Esophagus muscularis mucosa (tissue), 4 donors: ENCODE data around the gene NGEF. TPM values are rescaled to one million over a fixed set of nuclear protein-coding genes. Genes with fewer than 3 reads are reported as not detected.

Source experiments
- DNase-seq: peaks from one replicate; pipeline ENCODE4 v3.0.0-alpha.2; 2017; ENCODE audit errors: extremely low spot score
- H3K27ac ChIP-seq, 4 donors: fragments of 200-600 bp; sonication (generic); replicated peaks in 1 of 4; 1 replicate in 3 of 4; 2 replicates in 1 of 4; pipeline ENCODE4 v1.5.1; 2016 to 2019; ENCODE audit warnings: mild to moderate bottlenecking in 1 of 4
- H3K27me3 ChIP-seq, 4 donors: fragments of 200-600 bp; sonication (generic); one replicate each; pipeline versions ENCODE4 v1.5.1 to v1.6.0; 2016 to 2019
- H3K36me3 ChIP-seq, 4 donors: fragments of 200-600 bp; sonication (generic); one replicate each; pipeline ENCODE4 v1.5.1; 2016 to 2019
- H3K4me1 ChIP-seq, 4 donors: fragments of 200-600 bp; sonication (generic); one replicate each; pipeline ENCODE4 v1.5.1; 2016 to 2019
- H3K4me3 ChIP-seq, 4 donors: fragments of 200-600 bp; sonication (generic); 1 replicate in 2 of 4; 2 replicates in 2 of 4; pipeline ENCODE4 v1.5.1; 2016 to 2019; ENCODE audit warnings: mild to moderate bottlenecking in 4 of 4, moderate library complexity in 1 of 4
- H3K9me3 ChIP-seq, 4 donors: fragments of 200-600 bp; sonication (generic); 1 replicate in 3 of 4; 2 replicates in 1 of 4; pipeline ENCODE4 v1.5.1; 2016 to 2019
- EP300 ChIP-seq: sonication (generic); formaldehyde crosslinking; IDR thresholded peaks from one replicate; pipeline ENCODE4 v1.6.1; 2017; ENCODE audit warnings: antibody characterized with exemption
- POLR2A ChIP-seq: fragments of 450-650 bp; IDR thresholded peaks from one replicate; pipeline ENCODE4 v1.6.1; 2017; ENCODE audit warnings: antibody characterized with exemption, moderate library complexity, mild to moderate bottlenecking, low read depth
- POLR2AphosphoS5 ChIP-seq, 2 donors: sonication (generic); formaldehyde crosslinking; IDR thresholded peaks; one replicate each; pipeline ENCODE4 v1.6.1; 2017; ENCODE audit warnings: antibody characterized with exemption in 2 of 2
- WGBS: methylation state at CpG from one replicate; pipeline ENCODE4 v1.1.5; 2018; 5-methylcytosine and 5-hydroxymethylcytosine counted together
- intact Hi-C: fragments of 100-400 bp; cut with DNase I; formaldehyde crosslinking; loops from one replicate; pipeline ENCODE4 v1.15.1; 2023
- total RNA-seq, 4 donors: library from RNA; depleted of rRNA; stranded (reverse); fragments of >200 nt; gene quantifications; one replicate each; pipeline versions ENCODE4 v1.1.0 to v1.2.1, GENCODE V29; 2016
- TF ChIP-seq, protein P1 (sequence below), 3 experiments: fragments of 200-600 bp in 2 of 3; fragments of 450-650 bp in 1 of 3; sonication (generic) in 2 of 3; IDR thresholded peaks; one replicate each; pipeline ENCODE4 v1.5.1; 2017 to 2019; ENCODE audit warnings: antibody characterized with exemption in 3 of 3, mild to moderate bottlenecking in 2 of 3, moderate library complexity in 1 of 3

NGEF gene
- total RNA-seq, 4 donors from 2014 or later: 0.33 to 0.98 (median 0.52) TPM; not detected in 1

DNA sequence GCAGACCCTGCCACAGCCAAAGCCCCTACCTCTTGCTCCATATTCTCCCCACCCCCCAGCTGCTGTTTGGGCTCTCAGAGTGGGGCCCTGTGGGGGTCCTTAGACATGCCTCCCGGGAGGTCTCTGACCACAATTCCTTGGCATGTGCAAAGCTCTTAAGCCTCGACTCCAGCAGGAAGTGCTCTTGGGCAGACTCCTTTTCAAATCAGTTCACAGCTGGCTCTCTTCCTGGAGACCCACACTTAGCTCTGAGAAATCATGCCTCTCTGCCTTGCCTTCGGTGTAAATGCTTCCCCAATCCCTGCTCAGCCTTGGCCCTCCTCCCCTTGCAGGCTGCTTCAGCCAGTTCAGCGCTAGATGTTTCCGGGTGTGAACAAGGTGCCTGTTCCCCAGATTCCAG is 46.9 kb downstream of the NGEF start:
- Histone ChIP-seq H3K9me3 (peaks cover 0 to 21% (median 9%) of the 10 kb centered on the region in 4 donors), H3K27me3 (peaks cover 0 to 11% (median 0%) of the 10 kb centered on the region in 4 donors), H3K4me3 (no peak overlapping the region), H3K36me3 (no peaks in the 10 kb centered on the region), H3K4me1 (no peaks in the 10 kb centered on the region), H3K27ac (no peak overlapping the region)
- intact Hi-C loops: no loop called here
- TF ChIP-seq POLR2A (no peak), EP300 (no peak), POLR2AphosphoS5 (IDR thresholded peaks at IDR 0.05) (no peak)
- TF ChIP-seq, protein P1, sequence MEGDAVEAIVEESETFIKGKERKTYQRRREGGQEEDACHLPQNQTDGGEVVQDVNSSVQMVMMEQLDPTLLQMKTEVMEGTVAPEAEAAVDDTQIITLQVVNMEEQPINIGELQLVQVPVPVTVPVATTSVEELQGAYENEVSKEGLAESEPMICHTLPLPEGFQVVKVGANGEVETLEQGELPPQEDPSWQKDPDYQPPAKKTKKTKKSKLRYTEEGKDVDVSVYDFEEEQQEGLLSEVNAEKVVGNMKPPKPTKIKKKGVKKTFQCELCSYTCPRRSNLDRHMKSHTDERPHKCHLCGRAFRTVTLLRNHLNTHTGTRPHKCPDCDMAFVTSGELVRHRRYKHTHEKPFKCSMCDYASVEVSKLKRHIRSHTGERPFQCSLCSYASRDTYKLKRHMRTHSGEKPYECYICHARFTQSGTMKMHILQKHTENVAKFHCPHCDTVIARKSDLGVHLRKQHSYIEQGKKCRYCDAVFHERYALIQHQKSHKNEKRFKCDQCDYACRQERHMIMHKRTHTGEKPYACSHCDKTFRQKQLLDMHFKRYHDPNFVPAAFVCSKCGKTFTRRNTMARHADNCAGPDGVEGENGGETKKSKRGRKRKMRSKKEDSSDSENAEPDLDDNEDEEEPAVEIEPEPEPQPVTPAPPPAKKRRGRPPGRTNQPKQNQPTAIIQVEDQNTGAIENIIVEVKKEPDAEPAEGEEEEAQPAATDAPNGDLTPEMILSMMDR (IDR thresholded peaks at IDR 0.05): no peak
- no peak for DNase-seq
- 68% methylated on average over 4 of the region's 5 CpGs for WGBS

DNA sequence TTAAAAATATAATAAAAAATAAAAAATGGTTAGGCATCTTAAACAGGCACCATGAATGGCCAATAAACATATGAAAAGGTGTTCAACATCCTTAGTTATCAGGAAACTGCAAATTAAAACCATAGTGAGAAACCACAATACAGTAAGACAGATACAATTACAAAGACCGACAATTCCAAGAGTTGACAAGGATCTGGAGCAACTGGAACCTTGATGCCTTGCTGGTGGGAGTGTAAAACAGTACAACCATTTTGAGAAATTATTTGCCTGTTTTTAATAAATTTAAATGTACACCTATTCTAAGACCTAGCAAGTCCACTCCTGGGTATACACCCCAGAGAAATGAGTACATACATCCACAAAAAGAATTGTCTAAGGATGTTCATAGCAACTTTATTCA is 49.1 kb downstream of the NGEF start:
- H3K36me3 ChIP-seq: no peaks in the 10 kb centered on the region
- no peak overlapping the region for H3K27ac ChIP-seq
- WGBS: 95% methylated on average over 1 of the region's 1 CpG
- peaks cover 0 to 25% (median 9%) of the 10 kb centered on the region in 4 donors for H3K9me3 ChIP-seq
- no peaks in the 10 kb centered on the region for H3K4me1 ChIP-seq
- intact Hi-C loops: no loop called here
- TF ChIP-seq POLR2AphosphoS5 (IDR thresholded peaks at IDR 0.05): no peak
- no peak for TF ChIP-seq EP300
- TF ChIP-seq, protein P1 (IDR thresholded peaks at IDR 0.05): no peak
- no peak for TF ChIP-seq POLR2A
- H3K27me3 ChIP-seq: peaks cover 0 to 9% (median 0%) of the 10 kb centered on the region in 4 donors
- H3K4me3 ChIP-seq: no peak overlapping the region
- no peak for DNase-seq

DNA sequence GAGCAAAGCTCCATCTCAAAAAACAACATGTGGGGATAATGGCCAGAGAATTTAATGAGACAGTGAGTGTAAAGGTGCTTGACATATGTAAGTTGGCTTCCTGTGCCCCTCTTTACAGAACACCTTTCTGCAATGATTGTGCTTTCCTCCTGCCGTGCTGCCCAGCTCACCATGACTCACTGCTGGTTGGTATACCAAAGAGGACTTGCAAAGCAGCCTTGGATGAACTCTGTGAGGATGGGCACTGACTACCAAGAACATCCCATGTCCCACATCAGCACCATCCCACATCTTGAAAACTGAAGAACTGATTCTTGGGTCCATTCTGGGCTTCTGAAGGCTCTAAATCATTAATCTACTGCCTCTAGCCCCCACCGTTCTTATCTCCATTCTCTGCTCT is 52.2 kb downstream of the NGEF start:
- Histone ChIP-seq H3K27ac (no peak overlapping the region), H3K27me3 (peaks cover 0 to 9% (median 0%) of the 10 kb centered on the region in 4 donors), H3K9me3 (peaks cover 0 to 24% (median 9%) of the 10 kb centered on the region in 4 donors), H3K4me3 (no peak overlapping the region), H3K36me3 (no peaks in the 10 kb centered on the region), H3K4me1 (no peaks in the 10 kb centered on the region)
- no peak for DNase-seq
- WGBS: 0% methylated on average over 1 of the region's 2 CpGs
- intact Hi-C loops: no loop called here
- no peak for TF ChIP-seq EP300
- no peak for TF ChIP-seq POLR2AphosphoS5 (IDR thresholded peaks at IDR 0.05)
- no peak for TF ChIP-seq POLR2A
- TF ChIP-seq, protein P1 (IDR thresholded peaks at IDR 0.05): no peak

DNA sequence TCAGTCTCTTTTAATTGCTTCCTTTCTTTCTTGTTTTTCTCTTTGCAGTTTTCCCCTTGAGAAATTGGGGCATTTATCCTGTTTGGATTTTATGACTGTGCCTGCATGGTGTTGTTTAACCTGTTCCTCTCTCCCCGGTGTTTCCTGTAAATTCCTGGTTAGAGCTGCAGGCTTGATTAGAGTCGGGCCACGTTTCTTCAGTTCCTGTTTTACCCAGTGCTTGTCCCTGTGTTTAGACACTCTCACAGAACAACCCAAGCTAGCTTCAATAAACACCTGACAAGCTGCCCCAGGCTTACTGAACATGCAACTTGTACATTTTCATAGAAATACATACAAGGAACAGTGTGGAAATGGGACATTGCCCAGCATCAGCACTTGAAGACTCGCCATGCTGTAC is 53.9 kb downstream of the NGEF start:
- H3K36me3 ChIP-seq: no peaks in the 10 kb centered on the region
- TF ChIP-seq EP300: no peak
- H3K4me1 ChIP-seq: no peaks in the 10 kb centered on the region
- 85% methylated on average over 4 of the region's 4 CpGs for WGBS
- no peak for DNase-seq
- H3K9me3 ChIP-seq: peaks cover 0 to 19% (median 9%) of the 10 kb centered on the region in 4 donors
- peaks cover 0 to 18% (median 0%) of the 10 kb centered on the region in 4 donors for H3K27me3 ChIP-seq
- intact Hi-C loops: no loop called here
- H3K4me3 ChIP-seq: no peak overlapping the region
- no peak overlapping the region for H3K27ac ChIP-seq

DNA sequence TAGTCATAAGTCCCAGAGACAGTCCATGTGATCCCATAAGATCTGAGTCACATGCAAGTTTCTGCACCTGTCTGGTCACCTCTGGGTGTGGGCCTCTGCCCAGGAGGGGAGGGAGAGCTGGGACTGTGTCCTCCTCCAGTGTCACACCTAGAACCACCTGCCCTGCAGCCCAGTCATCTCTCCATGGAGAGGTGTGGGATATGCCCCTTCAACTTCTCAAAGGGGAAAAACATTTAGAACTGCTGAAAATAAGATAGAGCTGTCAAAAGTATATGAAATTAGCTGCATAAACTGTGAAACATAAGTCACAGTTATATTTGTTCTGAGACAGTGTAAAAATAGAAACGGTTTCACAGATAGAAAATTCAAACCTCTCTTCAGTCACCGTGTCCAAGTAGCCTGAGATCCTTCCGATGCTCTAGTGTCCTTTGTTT is 55.4 kb downstream of the NGEF start:
- 53% methylated on average over 3 of the region's 3 CpGs for WGBS
- intact Hi-C loops: no loop called here

More for the DNA sequence above, 55.4 kb downstream of the NGEF start:
- Histone ChIP-seq H3K27me3 (peaks cover 0 to 24% (median 0%) of the 10 kb centered on the region in 4 donors), H3K9me3 (peaks cover 0 to 19% (median 9%) of the 10 kb centered on the region in 4 donors), H3K36me3 (no peaks in the 10 kb centered on the region), H3K4me1 (no peaks in the 10 kb centered on the region), H3K27ac (no peak overlapping the region), H3K4me3 (no peak overlapping the region)
- DNase-seq: no peak
- TF ChIP-seq EP300: no peak
- TF ChIP-seq, protein P1 (IDR thresholded peaks at IDR 0.05): no peak
- no peak for TF ChIP-seq POLR2A
- no peak for TF ChIP-seq POLR2AphosphoS5 (IDR thresholded peaks at IDR 0.05)
